ENCODE measurements around the gene CRYBG1.

DNA sequence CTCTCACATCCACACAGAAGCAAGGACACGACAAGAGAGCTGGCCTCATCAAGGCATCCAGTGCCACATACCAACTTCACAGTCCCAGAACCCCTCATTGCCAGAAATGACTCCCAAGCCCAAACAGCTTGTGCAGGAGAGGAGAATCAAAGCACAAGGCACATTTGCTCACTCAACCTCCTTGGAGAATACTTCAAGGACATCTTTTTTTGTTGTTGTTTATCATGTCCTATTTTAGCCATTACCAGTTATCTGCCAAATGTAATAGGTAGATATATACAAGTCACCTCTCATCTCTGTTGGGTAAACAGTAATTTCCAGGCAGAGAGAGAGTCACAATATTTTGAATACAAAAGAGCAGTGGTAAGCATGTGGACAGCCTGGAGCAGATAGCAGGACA is 221.0 kb downstream of the CRYBG1 start:
- TF ChIP-seq, protein P1, sequence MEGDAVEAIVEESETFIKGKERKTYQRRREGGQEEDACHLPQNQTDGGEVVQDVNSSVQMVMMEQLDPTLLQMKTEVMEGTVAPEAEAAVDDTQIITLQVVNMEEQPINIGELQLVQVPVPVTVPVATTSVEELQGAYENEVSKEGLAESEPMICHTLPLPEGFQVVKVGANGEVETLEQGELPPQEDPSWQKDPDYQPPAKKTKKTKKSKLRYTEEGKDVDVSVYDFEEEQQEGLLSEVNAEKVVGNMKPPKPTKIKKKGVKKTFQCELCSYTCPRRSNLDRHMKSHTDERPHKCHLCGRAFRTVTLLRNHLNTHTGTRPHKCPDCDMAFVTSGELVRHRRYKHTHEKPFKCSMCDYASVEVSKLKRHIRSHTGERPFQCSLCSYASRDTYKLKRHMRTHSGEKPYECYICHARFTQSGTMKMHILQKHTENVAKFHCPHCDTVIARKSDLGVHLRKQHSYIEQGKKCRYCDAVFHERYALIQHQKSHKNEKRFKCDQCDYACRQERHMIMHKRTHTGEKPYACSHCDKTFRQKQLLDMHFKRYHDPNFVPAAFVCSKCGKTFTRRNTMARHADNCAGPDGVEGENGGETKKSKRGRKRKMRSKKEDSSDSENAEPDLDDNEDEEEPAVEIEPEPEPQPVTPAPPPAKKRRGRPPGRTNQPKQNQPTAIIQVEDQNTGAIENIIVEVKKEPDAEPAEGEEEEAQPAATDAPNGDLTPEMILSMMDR (conservative IDR thresholded peaks at IDR 0.05; ENCODE audit: low read depth, low read length): no peak
- TF ChIP-seq EZH2 (IDR thresholded peaks at IDR 0.05; ENCODE audit: borderline replicate concordance, low read depth, low read length, poor library complexity, severe bottlenecking): no peak

All from A673 (cell line).